ENCODE measurements around the gene CADM1.

The CADM1 gene

DNA sequence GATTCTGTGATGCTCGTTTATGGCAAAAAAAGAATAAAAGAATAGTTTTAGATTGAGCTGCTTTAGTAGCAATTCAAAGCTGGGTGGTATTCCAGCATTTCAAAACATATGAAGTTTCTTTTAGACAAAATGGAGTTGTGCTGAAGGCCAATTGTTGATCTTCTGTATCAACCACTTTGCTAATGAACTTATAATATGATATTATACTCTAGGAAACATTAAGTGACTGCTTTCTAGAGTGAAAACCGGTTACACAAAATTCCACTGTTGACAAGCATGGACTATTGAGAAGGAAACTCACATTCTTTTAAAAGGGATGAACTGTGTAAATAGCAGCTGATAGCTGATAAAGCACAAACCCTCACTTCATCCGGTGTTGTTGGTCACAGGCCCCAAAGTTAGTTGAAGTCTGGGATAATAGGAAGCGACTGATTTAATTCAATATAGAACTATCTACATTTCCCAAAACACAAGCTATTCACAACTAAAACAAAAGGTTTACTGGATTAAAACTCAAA lies 255.1 kb downstream of the CADM1 start:
- no peak overlapping the region for H3K4me3 ChIP-seq (ENCODE audit: low read length)
- peaks cover 13% of the 10 kb centered on the region for H3K27me3 ChIP-seq (ENCODE audit: low read depth, low read length)

GRCh38 chr11:115247953-115248352 lies 256.3 kb downstream of the CADM1 start:
- Histone ChIP-seq H4K20me1 (ENCODE audit: insufficient read depth, low read length) (no peaks in the 10 kb centered on the region), H3K79me2 (ENCODE audit: low read length) (no peaks in the 10 kb centered on the region), H3K36me3 (replicated peaks; ENCODE audit: low read depth, low read length) (no peaks in the 10 kb centered on the region), H3K4me1 (ENCODE audit: low read length) (peaks cover 9% of the 10 kb centered on the region), H3K27ac (ENCODE audit: low read length) (no peak overlapping the region), H3K9ac (ENCODE audit: low read length) (no peak overlapping the region), H2AFZ (ENCODE audit: low read depth, low read length) (no peak overlapping the region), H3K4me2 (ENCODE audit: low read length) (no peak overlapping the region), H3K4me3 (ENCODE audit: low read length) (no peak overlapping the region), H3K27me3 (ENCODE audit: low read depth, low read length) (peaks cover 13% of the 10 kb centered on the region), H3K9me3 (ENCODE audit: insufficient read depth, low read length) (no peaks in the 10 kb centered on the region)
- TF ChIP-seq EZH2phosphoT487 (IDR thresholded peaks at IDR 0.05; ENCODE audit: low read depth) (no peak), CTCF (IDR thresholded peaks at IDR 0.05; ENCODE audit: low read depth, low read length) (no peak)

More for the DNA sequence above, 255.1 kb downstream of the CADM1 start:
- Histone ChIP-seq H3K79me2 (ENCODE audit: low read length) (no peaks in the 10 kb centered on the region), H4K20me1 (ENCODE audit: insufficient read depth, low read length) (no peaks in the 10 kb centered on the region), H3K4me2 (ENCODE audit: low read length) (no peak overlapping the region), H3K9ac (ENCODE audit: low read length) (no peak overlapping the region), H3K27ac (ENCODE audit: low read length) (no peak overlapping the region), H2AFZ (ENCODE audit: low read depth, low read length) (no peak overlapping the region), H3K36me3 (replicated peaks; ENCODE audit: low read depth, low read length) (no peaks in the 10 kb centered on the region), H3K9me3 (ENCODE audit: insufficient read depth, low read length) (no peaks in the 10 kb centered on the region), H3K4me1 (ENCODE audit: low read length) (peaks cover 9% of the 10 kb centered on the region)
- TF ChIP-seq CTCF (IDR thresholded peaks at IDR 0.05; ENCODE audit: low read depth, low read length) (no peak), EZH2phosphoT487 (IDR thresholded peaks at IDR 0.05; ENCODE audit: low read depth) (no peak)

DNA sequence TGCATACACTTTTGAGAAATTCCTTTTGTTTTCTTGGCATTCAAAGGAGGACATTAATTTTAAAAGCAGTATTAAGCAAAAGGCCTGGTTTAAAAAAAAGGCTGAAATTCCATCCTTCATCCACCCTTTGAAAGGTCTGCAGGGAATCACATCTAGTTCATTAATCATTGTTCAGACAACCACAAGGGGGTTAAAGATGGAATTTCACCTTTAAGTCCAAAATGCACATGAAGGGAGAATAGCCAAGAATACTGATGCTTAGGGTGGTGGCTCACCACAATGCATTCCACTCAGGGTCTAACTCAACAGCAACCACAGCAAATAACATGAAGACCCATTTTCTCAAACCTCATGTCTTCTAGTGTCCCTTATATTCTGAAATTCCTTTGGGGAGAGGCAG lies 256.9 kb downstream of the CADM1 start:
- H3K9ac ChIP-seq (ENCODE audit: low read length) = no peak overlapping the region
- H4K20me1 ChIP-seq (ENCODE audit: insufficient read depth, low read length) = no peaks in the 10 kb centered on the region
- no peak overlapping the region for H3K27ac ChIP-seq (ENCODE audit: low read length)
- peaks cover 9% of the 10 kb centered on the region for H3K4me1 ChIP-seq (ENCODE audit: low read length)
- no peak overlapping the region for H2AFZ ChIP-seq (ENCODE audit: low read depth, low read length)
- no peak overlapping the region for H3K4me3 ChIP-seq (ENCODE audit: low read length)
- peaks cover 13% of the 10 kb centered on the region for H3K27me3 ChIP-seq (ENCODE audit: low read depth, low read length)
- H3K9me3 ChIP-seq (ENCODE audit: insufficient read depth, low read length) = no peaks in the 10 kb centered on the region
- H3K36me3 ChIP-seq (replicated peaks; ENCODE audit: low read depth, low read length) = no peaks in the 10 kb centered on the region
- no peak overlapping the region for H3K4me2 ChIP-seq (ENCODE audit: low read length)
- TF ChIP-seq CTCF (IDR thresholded peaks at IDR 0.05; ENCODE audit: low read depth, low read length) = no peak
- TF ChIP-seq EZH2phosphoT487 (IDR thresholded peaks at IDR 0.05; ENCODE audit: low read depth) = no peak
- no peaks in the 10 kb centered on the region for H3K79me2 ChIP-seq (ENCODE audit: low read length)

- Histone ChIP-seq H3K27me3 (ENCODE audit: low read depth, low read length) (peaks cover 7% of the 10 kb centered on the region; the same call in 1 of the 2 replicates), H3K9me3 (ENCODE audit: insufficient read depth, low read length) (no peaks in the 10 kb centered on the region), H3K27ac (ENCODE audit: low read length) (no peak overlapping the region), H3K9ac (ENCODE audit: low read length) (no peak overlapping the region), H3K79me2 (ENCODE audit: low read length) (no peaks in the 10 kb centered on the region), H3K36me3 (replicated peaks; ENCODE audit: low read depth, low read length) (no peaks in the 10 kb centered on the region), H4K20me1 (ENCODE audit: insufficient read depth, low read length) (no peaks in the 10 kb centered on the region), H3K4me1 (ENCODE audit: low read length) (no peaks in the 10 kb centered on the region), H3K4me3 (ENCODE audit: low read length) (no peak overlapping the region), H3K4me2 (ENCODE audit: low read length) (no peak overlapping the region), H2AFZ (ENCODE audit: low read depth, low read length) (no peak overlapping the region)
- TF ChIP-seq EZH2phosphoT487 (IDR thresholded peaks at IDR 0.05; ENCODE audit: low read depth) = no peak
- no peak for TF ChIP-seq CTCF (IDR thresholded peaks at IDR 0.05; ENCODE audit: low read depth, low read length)
Measured at GRCh38 chr11:115244758-115245157, 259.5 kb downstream of the CADM1 start.

Measured in OCI-LY3 (cell line).